SU-DHL-6 (cell line): ENCODE results near the gene ABHD15.

Source experiments
- H2AFZ ChIP-seq: fragments of 200-600 bp; sonication (generic); 2 replicates; pipeline ENCODE4 v1.6.1; 2014; ENCODE audit warnings: low read depth, mild to moderate bottlenecking, moderate library complexity, mixed read lengths, antibody characterized with exemption, low read length; ENCODE audit not compliant: severe bottlenecking
- H3F3A ChIP-seq: fragments of 200-600 bp; shearing (Covaris generic); 2 replicates; pipeline ENCODE4 v1.6.0; 2016; ENCODE audit warnings: antibody characterized with exemption, mild to moderate bottlenecking; ENCODE audit not compliant: insufficient read depth
- H3K27ac ChIP-seq: fragments of 200-600 bp; sonication (generic); 2 replicates; pipeline ENCODE4 v1.5.1; 2016; ENCODE audit warnings: low read depth, mild to moderate bottlenecking, low read length, moderate library complexity, mixed read lengths
- H3K27me3 ChIP-seq: fragments of 200-600 bp; sonication (generic), shearing (Covaris generic); 2 replicates; pipeline ENCODE4 v1.6.0; 2014; ENCODE audit warnings: mild to moderate bottlenecking, low read length
- H3K36me3 ChIP-seq: fragments of 200-600 bp; sonication (generic); 2 replicates; pipeline ENCODE4 v1.6.1; 2014; ENCODE audit warnings: mild to moderate bottlenecking, low read length, mixed read lengths
- H3K4me2 ChIP-seq: fragments of 300-600, 200-600 bp; shearing (Covaris generic), sonication (generic); 2 replicates; pipeline ENCODE4 v1.6.0; 2014; ENCODE audit warnings: low read length, low read depth, mild to moderate bottlenecking; ENCODE audit not compliant: poor library complexity, severe bottlenecking
- H3K4me3 ChIP-seq: fragments of 200-600 bp; sonication (generic); 2 replicates; pipeline ENCODE4 v1.5.1; 2014; ENCODE audit warnings: antibody characterized with exemption, low read length, mild to moderate bottlenecking, mixed read lengths; ENCODE audit not compliant: insufficient read depth, poor library complexity, severe bottlenecking
- H3K79me2 ChIP-seq: fragments of 200-600 bp; sonication (generic); 2 replicates; pipeline ENCODE4 v1.6.1; 2014; ENCODE audit warnings: mild to moderate bottlenecking, low read length, moderate library complexity; ENCODE audit not compliant: insufficient read depth
- H3K9ac ChIP-seq: fragments of 200-600 bp; sonication (generic); 2 replicates; pipeline ENCODE4 v1.7.0; 2014; ENCODE audit warnings: mild to moderate bottlenecking, low read length
- H3K9me2 ChIP-seq: fragments of 200-600 bp; sonication (generic); replicated peaks from 2 replicates; pipeline ENCODE4 v1.6.1; 2014; ENCODE audit warnings: low read length; ENCODE audit not compliant: insufficient read depth
- H3K9me3 ChIP-seq: fragments of 200-600 bp; sonication (generic); 2 replicates; pipeline ENCODE4 v1.6.1; 2014; ENCODE audit warnings: low read length, mixed read lengths; ENCODE audit not compliant: insufficient read depth
- H4K20me1 ChIP-seq: fragments of 200-600 bp; sonication (generic); 2 replicates; pipeline ENCODE4 v1.6.1; 2014; ENCODE audit warnings: low read depth, mild to moderate bottlenecking, antibody characterized with exemption, low read length, moderate library complexity, mixed read lengths
- CTCF ChIP-seq: fragments of 200-600 bp; sonication (generic); IDR thresholded peaks from one replicate; pipeline ENCODE4 v1.5.1; 2017; ENCODE audit warnings: antibody characterized with exemption, mild to moderate bottlenecking, low read length, moderate library complexity; ENCODE audit not compliant: insufficient read depth, poor library complexity, severe bottlenecking
- EZH2phosphoT487 ChIP-seq: fragments of 200-600 bp; sonication (generic), shearing (Covaris generic); conservative IDR thresholded peaks from 2 replicates; pipeline ENCODE4 v1.6.1; 2018; ENCODE audit warnings: mild to moderate bottlenecking, antibody characterized with exemption, low read length, moderate library complexity, mixed read lengths

The ABHD15 gene

GRCh38 chr17:29518359-29518758 is 48.5 kb downstream of the ABHD15 start:
- Histone ChIP-seq H3K9me2 (no peaks in the 10 kb centered on the region), H4K20me1 (no peaks in the 10 kb centered on the region), H3K9me3 (no peaks in the 10 kb centered on the region), H3K79me2 (no peaks in the 10 kb centered on the region), H3K9ac (no peak overlapping the region), H3K27me3 (no peaks in the 10 kb centered on the region), H3F3A (no peaks in the 10 kb centered on the region), H3K4me2 (no peak overlapping the region), H3K27ac (no peak overlapping the region), H2AFZ (no peak overlapping the region), H3K36me3 (peaks cover 17% of the 10 kb centered on the region; the same call in 1 of the 2 replicates), H3K4me3 (no peak overlapping the region)
- TF ChIP-seq CTCF (no peak), EZH2phosphoT487 (no peak)

GRCh38 chr17:29514792-29515191 is 52.0 kb downstream of the ABHD15 start:
- Histone ChIP-seq H4K20me1 (no peaks in the 10 kb centered on the region), H3K9ac (no peak overlapping the region), H3K27ac (no peak overlapping the region), H3F3A (no peaks in the 10 kb centered on the region), H3K27me3 (no peaks in the 10 kb centered on the region), H3K79me2 (no peaks in the 10 kb centered on the region), H3K36me3 (peaks cover 8% of the 10 kb centered on the region; the same call in 1 of the 2 replicates), H3K9me3 (no peaks in the 10 kb centered on the region), H3K4me2 (no peak overlapping the region), H2AFZ (no peak overlapping the region), H3K9me2 (no peaks in the 10 kb centered on the region), H3K4me3 (no peak overlapping the region)
- TF ChIP-seq EZH2phosphoT487 (no peak), CTCF (no peak)

- Histone ChIP-seq H3K4me3 (no peak overlapping the region), H3K9ac (no peak overlapping the region), H3K9me2 (no peaks in the 10 kb centered on the region), H3K36me3 (peaks cover 18% of the 10 kb centered on the region; the same call in 1 of the 2 replicates), H4K20me1 (no peaks in the 10 kb centered on the region), H3K27me3 (no peaks in the 10 kb centered on the region), H3F3A (peaks cover 5% of the 10 kb centered on the region; the same call in 1 of the 2 replicates), H3K9me3 (no peaks in the 10 kb centered on the region), H3K79me2 (no peaks in the 10 kb centered on the region), H2AFZ (no peak overlapping the region), H3K4me2 (no peak overlapping the region), H3K27ac (no peak overlapping the region)
- TF ChIP-seq CTCF (no peak), EZH2phosphoT487 (no peak)
Measured at GRCh38 chr17:29510953-29511352, 55.9 kb downstream of the ABHD15 start.
